OCI-LY3 (cell line): ENCODE results near the gene S100Z.

ENCODE experiments used
- H2AFZ ChIP-seq: fragments of 200-600, 300-600 bp; shearing (Covaris generic); 2 replicates; pipeline ENCODE4 v1.6.0; 2014; ENCODE audit warnings: antibody characterized with exemption, low read depth, low read length
- H3K27ac ChIP-seq: fragments of 200-600, 300-600 bp; sonication (generic); 2 replicates; pipeline ENCODE4 v1.5.1; 2014; ENCODE audit warnings: mild to moderate bottlenecking, low read length, moderate library complexity, mixed read lengths
- H3K27me3 ChIP-seq: fragments of 200-600, 300-600 bp; sonication (generic); 2 replicates; pipeline ENCODE4 v1.6.1; 2014; ENCODE audit warnings: low read depth, low read length, mixed read lengths
- H3K36me3 ChIP-seq: fragments of 200-600, 300-600 bp; sonication (generic); replicated peaks from 2 replicates; pipeline ENCODE3; 2014; ENCODE audit warnings: low read depth, low read length, mixed read lengths
- H3K4me1 ChIP-seq: fragments of 300-600, 200-600 bp; sonication (generic); 2 replicates; pipeline ENCODE4 v1.6.1; 2014; ENCODE audit warnings: low read length, mixed read lengths
- H3K4me2 ChIP-seq: fragments of 200-600, 300-600 bp; sonication (generic); 2 replicates; pipeline ENCODE4 v1.6.1; 2014; ENCODE audit warnings: low read length, mixed read lengths
- H3K4me3 ChIP-seq: fragments of 300-600, 200-600 bp; sonication (generic); 2 replicates; pipeline ENCODE4 v1.5.1; 2014; ENCODE audit warnings: antibody characterized with exemption, mild to moderate bottlenecking, low read length, moderate library complexity
- H3K79me2 ChIP-seq: fragments of 300-600, 200-600 bp; shearing (Covaris generic); 2 replicates; pipeline ENCODE4 v1.6.1; 2014; ENCODE audit warnings: mild to moderate bottlenecking, low read length, mixed read lengths
- H3K9ac ChIP-seq: fragments of 300-600, 200-600 bp; shearing (Covaris generic); 2 replicates; pipeline ENCODE4 v1.6.0; 2014; ENCODE audit warnings: mild to moderate bottlenecking, low read length, moderate library complexity
- H3K9me3 ChIP-seq: fragments of 200-600, 300-600 bp; shearing (Covaris generic); 2 replicates; pipeline ENCODE4 v1.6.1; 2014; ENCODE audit warnings: low read length, mixed read lengths; ENCODE audit not compliant: insufficient read depth
- H4K20me1 ChIP-seq: fragments of 200-600, 300-600 bp; sonication (generic); 2 replicates; pipeline ENCODE4 v1.6.1; 2016; ENCODE audit warnings: low read length, mixed read lengths; ENCODE audit not compliant: insufficient read depth
- CTCF ChIP-seq: fragments of 200-600, 300-600 bp; sonication (generic); IDR thresholded peaks from 2 replicates; pipeline ENCODE4 v1.5.1; 2014; ENCODE audit warnings: antibody characterized with exemption, low read length, low read depth
- EZH2phosphoT487 ChIP-seq: fragments of 200-600 bp; shearing (Covaris generic); IDR thresholded peaks from 2 replicates; pipeline ENCODE4 v1.6.1; 2018; ENCODE audit warnings: antibody characterized with exemption, mixed run types, low read depth

Gene S100Z

GRCh38 chr5:76958991-76959767 is 109.4 kb downstream of the S100Z start:
- Histone ChIP-seq H3K27me3 (no peaks in the 10 kb centered on the region), H3K79me2 (no peaks in the 10 kb centered on the region), H3K9me3 (no peaks in the 10 kb centered on the region), H3K4me3 (peak overlapping the region; percentile 45), H4K20me1 (no peaks in the 10 kb centered on the region), H3K4me2 (peak overlapping the region; percentile 77), H2AFZ (no peak overlapping the region), H3K27ac (no peak overlapping the region), H3K4me1 (peaks cover 35% of the 10 kb centered on the region), H3K9ac (no peak overlapping the region), H3K36me3 (no peaks in the 10 kb centered on the region)
- TF ChIP-seq EZH2phosphoT487, result no peak
- TF ChIP-seq CTCF, result no peak

GRCh38 chr5:76960004-76960625 is 110.3 kb downstream of the S100Z start:
- Histone ChIP-seq H3K9ac (no peak overlapping the region), H3K4me2 (peak overlapping the region; percentile 77; the same call in 1 of the 2 replicates), H4K20me1 (no peaks in the 10 kb centered on the region), H3K4me3 (no peak overlapping the region), H3K9me3 (no peaks in the 10 kb centered on the region), H2AFZ (no peak overlapping the region), H3K4me1 (peaks cover 37% of the 10 kb centered on the region), H3K79me2 (no peaks in the 10 kb centered on the region), H3K27ac (no peak overlapping the region), H3K36me3 (no peaks in the 10 kb centered on the region), H3K27me3 (no peaks in the 10 kb centered on the region)
- TF ChIP-seq CTCF (no peak), EZH2phosphoT487 (no peak)

- no peak overlapping the region for H3K4me2 ChIP-seq
- no peak overlapping the region for H3K27ac ChIP-seq
- H3K4me1 ChIP-seq, result peaks cover 28% of the 10 kb centered on the region
- no peak overlapping the region for H3K4me3 ChIP-seq
- H3K9me3 ChIP-seq, result no peaks in the 10 kb centered on the region
- H3K36me3 ChIP-seq, result no peaks in the 10 kb centered on the region
- no peak for TF ChIP-seq EZH2phosphoT487
- TF ChIP-seq CTCF, result no peak
- H2AFZ ChIP-seq, result no peak overlapping the region
- H3K27me3 ChIP-seq, result no peaks in the 10 kb centered on the region
- H3K79me2 ChIP-seq, result no peaks in the 10 kb centered on the region
- H3K9ac ChIP-seq, result no peak overlapping the region
- no peaks in the 10 kb centered on the region for H4K20me1 ChIP-seq
These were observed 114.2 kb downstream of the S100Z start for GRCh38 chr5:76964060-76964459.
